H1 (cell line): ENCODE data around the gene FASTKD3. TPM values are rescaled to one million over a fixed set of nuclear protein-coding genes. Genes with fewer than 3 reads are reported as not detected.

Experiments
- CTCF ChIA-PET: fragments of 300-600 bp; sonication (Branson Sonifier 250); formaldehyde crosslinking; loops from one replicate; lab custom pipeline; 2021; ENCODE audit not compliant: partially characterized antibody; lab: Charles Lee
- POLR2A ChIA-PET: fragments of 300-600 bp; sonication (Branson Sonifier 250); formaldehyde crosslinking; loops from one replicate; lab custom pipeline; 2021; ENCODE audit warnings: inconsistent platforms; ENCODE audit not compliant: partially characterized antibody; lab: Charles Lee
- DNase-seq, 2 experiments: peaks; one replicate each; pipeline versions ENCODE4 v3.0.0 to v3.0.0-alpha.2; 2010 to 2022; ENCODE audit warnings: low spot score in 2 of 2, low read depth in 1 of 2, mixed read lengths in 1 of 2
- FAIRE-seq: peaks from 2 replicates; lab custom pipeline; 2011; peaks lifted over from hg19 to GRCh38; lab: Jason Lieb, UNC
- H2AFZ ChIP-seq: 2 replicates; pipeline ENCODE4 v1.8.1; 2012; ENCODE audit warnings: low read length, inconsistent platforms
- H2AK5ac ChIP-seq: 2 replicates; pipeline ENCODE4 v1.6.1; 2013; ENCODE audit warnings: low read depth, low read length
- H2BK120ac ChIP-seq: replicated peaks from 2 replicates; pipeline ENCODE3; 2013; ENCODE audit warnings: low read depth, low read length, inconsistent platforms
- H2BK12ac ChIP-seq: 2 replicates; pipeline ENCODE4 v1.6.1; 2013; ENCODE audit warnings: low read depth, low read length
- H2BK15ac ChIP-seq: 2 replicates; pipeline ENCODE4 v1.6.1; 2013; ENCODE audit warnings: low read length
- H2BK20ac ChIP-seq: 2 replicates; pipeline ENCODE4 v1.6.1; 2013; ENCODE audit warnings: low read length
- H2BK5ac ChIP-seq: 2 replicates; pipeline ENCODE4 v1.6.1; 2013; ENCODE audit warnings: low read depth, low read length
- H3K14ac ChIP-seq: 2 replicates; pipeline ENCODE4 v1.6.1; 2013; ENCODE audit warnings: inconsistent platforms; ENCODE audit not compliant: insufficient read length
- H3K18ac ChIP-seq: 2 replicates; pipeline ENCODE4 v1.6.1; 2013; ENCODE audit warnings: low read length; ENCODE audit errors: extremely low read depth
- H3K23ac ChIP-seq: 2 replicates; pipeline ENCODE4 v1.6.1; 2013; ENCODE audit warnings: inconsistent platforms; ENCODE audit not compliant: insufficient read length
- H3K23me2 ChIP-seq: 2 replicates; pipeline ENCODE4 v1.6.1; 2013; ENCODE audit warnings: low read depth, low read length
- H3K27ac ChIP-seq: 2 replicates; pipeline ENCODE4 v1.6.1; 2011; ENCODE audit warnings: low read depth, low read length, inconsistent platforms
- H3K27me3 ChIP-seq, 4 experiments: replicated peaks in 1 of 4; 1 replicate in 1 of 4; 2 replicates in 3 of 4; pipeline versions ENCODE4 v1.6.1 to v1.8.1; 2011 to 2013; ENCODE audit warnings: low read length in 3 of 4, mild to moderate bottlenecking in 3 of 4, inconsistent platforms in 2 of 4, mixed read lengths in 2 of 4, moderate library complexity in 1 of 4; ENCODE audit not compliant: control insufficient read depth in 3 of 4, insufficient read depth in 3 of 4; ENCODE audit errors: extremely low read depth in 1 of 4
- H3K36me3 ChIP-seq, 4 experiments: 2 replicates each; pipeline versions ENCODE4 v1.6.1 to v1.8.1; 2011 to 2013; ENCODE audit warnings: mild to moderate bottlenecking in 4 of 4, low read length in 3 of 4, moderate library complexity in 2 of 4, control low read depth in 1 of 4, inconsistent platforms in 1 of 4; ENCODE audit not compliant: insufficient read depth in 4 of 4, control insufficient read depth in 2 of 4
- H3K4ac ChIP-seq: replicated peaks from 2 replicates; pipeline ENCODE3; 2013; ENCODE audit warnings: low read length, low read depth, mixed read lengths, inconsistent platforms; ENCODE audit not compliant: insufficient read length
- H3K4me1 ChIP-seq, 4 experiments: replicated peaks in 1 of 4; 1 replicate in 1 of 4; 2 replicates in 3 of 4; pipeline versions ENCODE4 v1.6.1 to v1.8.1; 2011 to 2013; ENCODE audit warnings: low read length in 3 of 4, inconsistent platforms in 2 of 4, mixed read lengths in 1 of 4; ENCODE audit not compliant: insufficient read depth in 4 of 4, control insufficient read depth in 3 of 4
- H3K4me2 ChIP-seq, 2 experiments: 2 replicates each; pipeline versions ENCODE4 v1.6.1 to v1.8.1; 2011 to 2013; ENCODE audit warnings: low read depth in 2 of 2, low read length in 2 of 2, control low read depth in 1 of 2, inconsistent platforms in 1 of 2, mild to moderate bottlenecking in 1 of 2; ENCODE audit not compliant: insufficient read depth in 1 of 2
- H3K4me3 ChIP-seq, 4 experiments: fragments of 200-600, 300-600 bp in 1 of 4; sonication (generic), shearing (Covaris generic), sonication (Bioruptor Twin) in 1 of 4; 2 replicates each; pipeline versions ENCODE4 v1.5.1 to v1.8.1; 2011 to 2016; ENCODE audit warnings: low read length in 4 of 4, low read depth in 3 of 4, control low read depth in 2 of 4, inconsistent platforms in 2 of 4, mild to moderate bottlenecking in 2 of 4, mixed read lengths in 1 of 4, moderate library complexity in 1 of 4; ENCODE audit not compliant: insufficient read depth in 2 of 4; ENCODE audit errors: extremely low read depth in 1 of 4
- H3K56ac ChIP-seq: replicated peaks from 2 replicates; pipeline ENCODE3; 2013; ENCODE audit warnings: low read depth, mild to moderate bottlenecking, mixed read lengths, low read length, inconsistent platforms; ENCODE audit not compliant: insufficient read length
- H3K79me1 ChIP-seq: 2 replicates; pipeline ENCODE4 v1.6.1; 2013; ENCODE audit warnings: low read depth, low read length, control low read depth
- H3K79me2 ChIP-seq, 2 experiments: 2 replicates each; pipeline versions ENCODE4 v1.6.1 to v1.8.1; 2012 to 2013; ENCODE audit warnings: low read length in 2 of 2, mild to moderate bottlenecking in 2 of 2, inconsistent platforms in 1 of 2; ENCODE audit not compliant: insufficient read depth in 2 of 2, control insufficient read depth in 1 of 2
- H3K9ac ChIP-seq, 4 experiments: replicated peaks in 1 of 4; 1 replicate in 1 of 4; 2 replicates in 3 of 4; pipeline versions ENCODE4 v1.6.1 to v1.8.1; 2011 to 2013; ENCODE audit warnings: low read depth in 3 of 4, low read length in 3 of 4, control low read depth in 2 of 4, mild to moderate bottlenecking in 2 of 4, moderate library complexity in 2 of 4, inconsistent platforms in 1 of 4; ENCODE audit errors: extremely low read depth in 1 of 4
- H3K9me3 ChIP-seq, 2 experiments: 2 replicates each; pipeline versions ENCODE4 v1.6.1 to v1.8.1; 2012 to 2013; ENCODE audit warnings: mild to moderate bottlenecking in 2 of 2, moderate library complexity in 2 of 2, control low read depth in 1 of 2, inconsistent platforms in 1 of 2, low read depth in 1 of 2, low read length in 1 of 2, mixed read lengths in 1 of 2; ENCODE audit not compliant: insufficient read depth in 2 of 2
- H4K20me1 ChIP-seq, 2 experiments: replicated peaks in 1 of 2; 2 replicates each; pipeline versions ENCODE3 to v1.8.1; 2011 to 2013; ENCODE audit warnings: inconsistent platforms in 2 of 2, low read length in 2 of 2, mild to moderate bottlenecking in 1 of 2; ENCODE audit not compliant: insufficient read depth in 2 of 2, control insufficient read depth in 1 of 2
- H4K5ac ChIP-seq: 2 replicates; pipeline ENCODE4 v1.6.1; 2013; ENCODE audit warnings: low read length, low read depth, mixed read lengths, inconsistent platforms; ENCODE audit not compliant: insufficient read length
- H4K8ac ChIP-seq: 2 replicates; pipeline ENCODE4 v1.8.0; 2013; ENCODE audit warnings: mild to moderate bottlenecking, moderate library complexity, low read length, inconsistent platforms; ENCODE audit not compliant: insufficient read depth; ENCODE audit errors: extremely low read depth
- H4K91ac ChIP-seq: replicated peaks from 2 replicates; pipeline ENCODE3; 2013; ENCODE audit warnings: low read length, mixed read lengths, inconsistent platforms; ENCODE audit not compliant: insufficient read length
- MAX ChIP-seq: IDR thresholded peaks from 2 replicates; pipeline ENCODE4 v1.6.1; 2012; ENCODE audit warnings: inconsistent platforms
- PHF8 ChIP-seq: fragments of 200-600 bp; sonication (generic); conservative IDR thresholded peaks from 2 replicates; pipeline ENCODE4 v1.7.1; 2012; ENCODE audit warnings: low read depth, mild to moderate bottlenecking, inconsistent platforms, low read length, moderate library complexity
- SP4 ChIP-seq: IDR thresholded peaks from 2 replicates; pipeline ENCODE4 v1.6.1; 2012; ENCODE audit warnings: low read length, inconsistent platforms
- SUZ12 ChIP-seq: fragments of 200-600 bp; sonication (generic); IDR thresholded peaks from 2 replicates; pipeline ENCODE4 v1.6.1; 2012; ENCODE audit warnings: mild to moderate bottlenecking, inconsistent platforms, low read length, moderate library complexity, mixed read lengths
- WGBS, 2 experiments: shearing (Covaris generic) in 1 of 2; methylation state at CpG; one replicate each; pipeline versions ENCODE4 v1.1.6 to v1.1.7; 2013 to 2015; ENCODE audit warnings: low lambda C conversion rate in 2 of 2, mixed read lengths in 2 of 2, inconsistent platforms in 1 of 2, low coverage in 1 of 2, missing lambda C conversion rate in 1 of 2; ENCODE audit not compliant: insufficient replicate concordance in 2 of 2, insufficient coverage in 1 of 2, insufficient read length in 1 of 2; ENCODE audit errors: extremely low coverage in 1 of 2, missing lambda C conversion rate in 1 of 2; 5-methylcytosine and 5-hydroxymethylcytosine counted together
- polyA plus RNA-seq, 7 experiments: library from polyadenylated mRNA; depleted of rRNA in 3 of 7; stranded (reverse) in 5 of 7; unstranded in 2 of 7; fragments of >200 nt in 5 of 7; fragments of 200-250 nt in 2 of 7; gene quantifications; 1 replicate in 5 of 7; 2 replicates in 1 of 7; 4 replicates in 1 of 7; pipeline versions ENCODE4 v1.2.1 to v1.2.3, GENCODE V29; 2011 to 2013; ENCODE audit warnings: missing spikeins in 2 of 7, mixed read lengths in 2 of 7
- total RNA-seq: library from RNA; stranded (reverse); fragmentation: NEBNext Ultra II Directional; extraction: Animal tissue kit (Norgen Biotek cat#: 25700); gene quantifications from 2 replicates; pipeline ENCODE4 v1.2.1, GENCODE V29; 2021

FASTKD3 gene
- total and polyA plus RNA-seq, 2 of the 8 experiments (the other 6 are each of a cell fraction or from before 2014, with no cell fraction given) = 5.6 to 7.6 TPM

DNA sequence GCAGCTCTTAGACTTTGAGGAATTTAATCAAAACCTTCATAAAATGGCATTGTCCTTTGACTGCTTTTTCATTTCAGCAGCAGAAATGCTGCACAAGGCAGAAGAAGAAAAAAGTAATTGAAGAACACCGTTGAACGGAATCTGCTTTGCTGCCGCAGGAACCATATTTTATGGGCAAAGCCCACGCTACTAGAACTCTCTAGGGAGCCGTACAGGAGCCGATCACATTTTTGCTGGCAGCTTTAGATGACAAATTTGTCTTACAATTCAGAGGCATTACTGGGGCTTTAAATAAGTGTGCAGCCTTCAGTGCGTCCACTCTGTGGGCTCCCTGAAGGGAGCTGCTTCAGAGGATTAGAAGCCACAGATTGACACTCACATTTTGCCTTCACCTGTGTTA is 23.3 kb downstream of the FASTKD3 start:
- peaks cover 0 to 14% (median 8%) of the 10 kb centered on the region in 4 experiments; a peak in 4 of 7 replicates for H3K27me3 ChIP-seq
- no peak overlapping the region for H4K8ac ChIP-seq
- FAIRE-seq (no peak), DNase-seq (no peak)
- H3K27ac ChIP-seq = no peak overlapping the region
- no peaks in the 10 kb centered on the region for H3K9me3 ChIP-seq
- no peak overlapping the region for H3K4ac ChIP-seq
- ChIA-PET POLR2A (interaction anchor here (1.5 kb wide), 1 partner anchor 9 kb away, joined by 3 read pairs; no protein-coding TSS in a partner anchor), CTCF (interaction anchor here (0.9 to 5.7 kb wide), 6 partner anchors 12 to 1025 kb away, joined by 4 to 31 read pairs (median 8); no protein-coding TSS in a partner anchor)
- no peak overlapping the region for H4K5ac ChIP-seq
- no peak overlapping the region for H3K4me2 ChIP-seq
- H4K20me1 ChIP-seq = no peaks in the 10 kb centered on the region
- no peak overlapping the region for H4K91ac ChIP-seq
- H2AK5ac ChIP-seq = no peak overlapping the region
- H3K18ac ChIP-seq = no peak overlapping the region
- peaks cover 0 to 5% (median 3%) of the 10 kb centered on the region in 4 experiments; a peak in 4 of 7 replicates for H3K4me1 ChIP-seq
- no peaks in the 10 kb centered on the region for H3K36me3 ChIP-seq
- no peak overlapping the region for H3K56ac ChIP-seq
- no peaks in the 10 kb centered on the region for H3K79me1 ChIP-seq
- no peak overlapping the region for H3K4me3 ChIP-seq
- no peak overlapping the region for H2BK12ac ChIP-seq
- no peak overlapping the region for H3K14ac ChIP-seq
- H2BK5ac ChIP-seq = no peak overlapping the region
- no peak overlapping the region for H2BK120ac ChIP-seq
- H3K23ac ChIP-seq = no peak overlapping the region
- H3K9ac ChIP-seq = no peak overlapping the region
- no peak overlapping the region for H2BK20ac ChIP-seq
- peaks cover 7% of the 10 kb centered on the region for H3K23me2 ChIP-seq
- H2AFZ ChIP-seq = no peak overlapping the region
- H3K79me2 ChIP-seq = no peaks in the 10 kb centered on the region
- no peak overlapping the region for H2BK15ac ChIP-seq
- WGBS, 2 experiments = 96% methylated on average over 7 of the region's 7 CpGs; no CpG with 5 or more reads in 1 of the 2 experiments
- TF ChIP-seq SP4 (no peak), SUZ12 (no peak), PHF8 (no peak), MAX (no peak)
